ENCODE results near the gene COL6A1. TPM values are rescaled to one million over a fixed set of nuclear protein-coding genes. Genes with fewer than 3 reads are reported as not detected.
"Not testable (repeated sequence)": the region's sequence is repeated elsewhere in the genome, so short reads cannot be mapped to it uniquely, and the experiment has no call there.

COL6A1 gene
- total RNA-seq, 1 experiment from 2014 or later = 243 TPM

- Histone ChIP-seq H3K4me3 (ENCODE audit: insufficient read depth, low read depth, low read length) (no peak overlapping the region), H3K36me3 (replicated peaks; ENCODE audit: control insufficient read depth, insufficient read depth, low read length) (no peaks in the 10 kb centered on the region), H3K27me3 (ENCODE audit: control insufficient read depth, insufficient read depth, low read length) (no peaks in the 10 kb centered on the region)
- peak; percentile 65 for DNase-seq
Measured at GRCh38 chr21:45954261-45954660, 27.3 kb upstream of the COL6A1 start.

GRCh38 chr21:45954921-45955320 is 26.6 kb upstream of the COL6A1 start:
- no peak for DNase-seq
- Histone ChIP-seq H3K36me3 (replicated peaks; ENCODE audit: control insufficient read depth, insufficient read depth, low read length) (no peaks in the 10 kb centered on the region), H3K4me3 (ENCODE audit: insufficient read depth, low read depth, low read length) (no peak overlapping the region)

GRCh38 chr21:45957551-45957950 is 24.0 kb upstream of the COL6A1 start:
- Histone ChIP-seq H3K36me3 (replicated peaks; ENCODE audit: control insufficient read depth, insufficient read depth, low read length) (no peaks in the 10 kb centered on the region), H3K27me3 (ENCODE audit: control insufficient read depth, insufficient read depth, low read length) (no peaks in the 10 kb centered on the region), H3K4me3 (ENCODE audit: insufficient read depth, low read depth, low read length) (no peak overlapping the region)
- DNase-seq = no peak

More at GRCh38 chr21:45954921-45955320, 26.6 kb upstream of the COL6A1 start:
- no peaks in the 10 kb centered on the region for H3K27me3 ChIP-seq (ENCODE audit: control insufficient read depth, insufficient read depth, low read length)

- no peak for DNase-seq
- no peak overlapping the region for H3K4me3 ChIP-seq (ENCODE audit: insufficient read depth, low read depth, low read length)
- H3K27me3 ChIP-seq (ENCODE audit: control insufficient read depth, insufficient read depth, low read length) = no peaks in the 10 kb centered on the region
- no peaks in the 10 kb centered on the region for H3K36me3 ChIP-seq (replicated peaks; ENCODE audit: control insufficient read depth, insufficient read depth, low read length)
Measured at GRCh38 chr21:45957981-45958600, 23.5 kb upstream of the COL6A1 start.

- no peak for DNase-seq
- no peaks in the 10 kb centered on the region for H3K27me3 ChIP-seq (ENCODE audit: control insufficient read depth, insufficient read depth, low read length)
- no peaks in the 10 kb centered on the region for H3K36me3 ChIP-seq (replicated peaks; ENCODE audit: control insufficient read depth, insufficient read depth, low read length)
- H3K4me3 ChIP-seq (ENCODE audit: insufficient read depth, low read depth, low read length) = no peak overlapping the region
Measured at GRCh38 chr21:45959182-45959581, 22.4 kb upstream of the COL6A1 start.

- DNase-seq = no peak
Measured at GRCh38 chr21:45959779-45960390, 21.7 kb upstream of the COL6A1 start.

GRCh38 chr21:45961408-45961807 is 20.2 kb upstream of the COL6A1 start:
- H3K27me3 ChIP-seq (ENCODE audit: control insufficient read depth, insufficient read depth, low read length); H3K36me3 ChIP-seq (replicated peaks; ENCODE audit: control insufficient read depth, insufficient read depth, low read length); H3K4me3 ChIP-seq (ENCODE audit: insufficient read depth, low read depth, low read length); DNase-seq: not testable (repeated sequence)

More at GRCh38 chr21:45959779-45960390, 21.7 kb upstream of the COL6A1 start:
- no peaks in the 10 kb centered on the region for H3K36me3 ChIP-seq (replicated peaks; ENCODE audit: control insufficient read depth, insufficient read depth, low read length)
- no peak overlapping the region for H3K4me3 ChIP-seq (ENCODE audit: insufficient read depth, low read depth, low read length)
- no peaks in the 10 kb centered on the region for H3K27me3 ChIP-seq (ENCODE audit: control insufficient read depth, insufficient read depth, low read length)

GRCh38 chr21:45962531-45963231 is 18.9 kb upstream of the COL6A1 start:
- Histone ChIP-seq H3K27me3 (ENCODE audit: control insufficient read depth, insufficient read depth, low read length) (no peaks in the 10 kb centered on the region), H3K36me3 (replicated peaks; ENCODE audit: control insufficient read depth, insufficient read depth, low read length) (no peaks in the 10 kb centered on the region), H3K4me3 (ENCODE audit: insufficient read depth, low read depth, low read length) (no peak overlapping the region)
- DNase-seq = no peak

- Histone ChIP-seq H3K36me3 (replicated peaks; ENCODE audit: control insufficient read depth, insufficient read depth, low read length) (no peaks in the 10 kb centered on the region), H3K4me3 (ENCODE audit: insufficient read depth, low read depth, low read length) (no peak overlapping the region), H3K27me3 (ENCODE audit: control insufficient read depth, insufficient read depth, low read length) (no peaks in the 10 kb centered on the region)
- DNase-seq = no peak
Measured at GRCh38 chr21:45963232-45963570, 18.4 kb upstream of the COL6A1 start.

GRCh38 chr21:45964649-45965048 is 16.9 kb upstream of the COL6A1 start:
- Histone ChIP-seq H3K36me3 (replicated peaks; ENCODE audit: control insufficient read depth, insufficient read depth, low read length) (no peaks in the 10 kb centered on the region), H3K27me3 (ENCODE audit: control insufficient read depth, insufficient read depth, low read length) (no peaks in the 10 kb centered on the region), H3K4me3 (ENCODE audit: insufficient read depth, low read depth, low read length) (no peak overlapping the region)
- no peak for DNase-seq

- no peak overlapping the region for H3K4me3 ChIP-seq (ENCODE audit: insufficient read depth, low read depth, low read length)
- no peaks in the 10 kb centered on the region for H3K27me3 ChIP-seq (ENCODE audit: control insufficient read depth, insufficient read depth, low read length)
- DNase-seq = no peak
- H3K36me3 ChIP-seq (replicated peaks; ENCODE audit: control insufficient read depth, insufficient read depth, low read length) = no peaks in the 10 kb centered on the region
Measured at GRCh38 chr21:45965084-45965809, 16.3 kb upstream of the COL6A1 start.

GRCh38 chr21:45966791-45967394 is 14.7 kb upstream of the COL6A1 start:
- Histone ChIP-seq H3K27me3 (ENCODE audit: control insufficient read depth, insufficient read depth, low read length) (no peaks in the 10 kb centered on the region; the same call in 1 of the 2 replicates), H3K36me3 (replicated peaks; ENCODE audit: control insufficient read depth, insufficient read depth, low read length) (no peaks in the 10 kb centered on the region), H3K4me3 (ENCODE audit: insufficient read depth, low read depth, low read length) (no peak overlapping the region)
- DNase-seq = no peak

- no peak for DNase-seq
- Histone ChIP-seq H3K27me3 (ENCODE audit: control insufficient read depth, insufficient read depth, low read length) (peaks cover 9% of the 10 kb centered on the region), H3K36me3 (replicated peaks; ENCODE audit: control insufficient read depth, insufficient read depth, low read length) (no peaks in the 10 kb centered on the region)
Measured at GRCh38 chr21:45969921-45970673, 11.5 kb upstream of the COL6A1 start.

More at GRCh38 chr21:45969921-45970673, 11.5 kb upstream of the COL6A1 start:
- H3K4me3 ChIP-seq (ENCODE audit: insufficient read depth, low read depth, low read length) = no peak overlapping the region

Measured in H7 (cell line).